Psoas muscle (tissue), 8 donors: Measurements from ENCODE around the gene LCT. TPM values are rescaled to one million over a fixed set of nuclear protein-coding genes. Genes with fewer than 3 reads are reported as not detected.
A peak's percentile ranks its signal among the peaks of the same experiment; 100 is the strongest.
"Not testable (repeated sequence)": the region's sequence is repeated elsewhere in the genome, so short reads cannot be mapped to it uniquely, and the experiment has no call there.

ENCODE experiments used
- ATAC-seq, 4 donors: fragments of 200-7000 bp; cut with Tn5 transposase; one replicate each; pipeline ENCODE4 v1.9.1; 2020; ENCODE audit warnings: moderate library complexity in 3 of 4, mild to moderate bottlenecking in 2 of 4
- DNase-seq, 2 donors: peaks; one replicate each; pipeline ENCODE4 v3.0.0-alpha.2; 2020
- H3K27ac ChIP-seq: fragments of 200-600 bp; one replicate; pipeline ENCODE4 v1.8.0; 2022
- H3K27me3 ChIP-seq, 3 donors: fragments of 200-600 bp in 1 of 3; one replicate each; pipeline versions ENCODE4 v1.6.1 to v1.8.0; 2013 to 2022; ENCODE audit warnings: low read length in 2 of 3, mild to moderate bottlenecking in 2 of 3, moderate library complexity in 1 of 3; ENCODE audit not compliant: insufficient read depth in 3 of 3
- H3K36me3 ChIP-seq, 2 donors: fragments of 200-600 bp in 1 of 2; one replicate each; pipeline versions ENCODE4 v1.6.1 to v1.8.0; 2013 to 2022; ENCODE audit warnings: low read depth in 1 of 2, mild to moderate bottlenecking in 1 of 2, moderate library complexity in 1 of 2; ENCODE audit not compliant: insufficient read depth in 1 of 2
- H3K4me1 ChIP-seq: fragments of 200-600 bp; one replicate; pipeline ENCODE4 v1.8.0; 2022
- H3K4me3 ChIP-seq: fragments of 200-600 bp; one replicate; pipeline ENCODE4 v1.8.0; 2022; ENCODE audit warnings: mild to moderate bottlenecking
- H3K9me3 ChIP-seq: fragments of 200-600 bp; one replicate; pipeline ENCODE4 v1.8.0; 2022
- WGBS, 3 donors: extraction: QIAGEN DNeasy Blood & Tissue Kit; methylation state at CpG; one replicate each; pipeline versions ENCODE4 v1.1.6 to v1.1.7; 2013; 5-methylcytosine and 5-hydroxymethylcytosine counted together
- intact Hi-C, 2 donors: fragments of 100-400 bp; cut with DNase I; formaldehyde crosslinking; loops; one replicate each; pipeline versions ENCODE4 v1.11.0 to v1.14.2; 2022
- polyA plus RNA-seq, 3 donors: library from polyadenylated mRNA; stranded (reverse); fragments of 200-250 nt; gene quantifications; one replicate each; pipeline ENCODE4 v1.2.3, GENCODE V29; 2013
- total RNA-seq, 4 donors: library from RNA; stranded (reverse); fragmentation: NEBNext Ultra II Directional in 2 of 4; extraction: Animal tissue kit (Norgen Biotek cat#: 25700) in 2 of 4; gene quantifications; one replicate each; pipeline versions ENCODE4 v1.2.1 to v1.2.4, GENCODE V29; 2021 to 2023
- TF ChIP-seq, protein P1 (sequence below): fragments of 200-600 bp; IDR thresholded peaks from one replicate; pipeline ENCODE4 v1.8.0; 2022; ENCODE audit warnings: antibody characterized with exemption
- donor health status: healthy with polysubstance abuse.
- donor health status: DM: no; HTN: no; CAD: no; lungs with moderate emphysema.
- donor health status: Bipolar disorder and iron deficiency.
- donor health status: healthy.
- donor health status: DM: yes; HTN: yes; CAD: no.
- donor health status: DM: no; HTN: no; CAD: no.
- donor health status: DM: no; HTN: no; CAD: no.
- donor health status: DM: yes; HTN: yes; CAD: no.

Gene LCT
- total and polyA plus RNA-seq, 7 donors = 0.01 to 0.61 (median 0.03) TPM; not detected in 3

- 41 to 43% (median 43%) methylated on average over 4 of the region's 4 CpGs for WGBS, 3 donors
- Histone ChIP-seq H3K27me3 (no peaks in the 10 kb centered on the region), H3K36me3 (no peaks in the 10 kb centered on the region), H3K9me3 (peaks cover 4% of the 10 kb centered on the region), H3K4me1 (no peaks in the 10 kb centered on the region), H3K4me3 (no peak overlapping the region), H3K27ac (no peak overlapping the region)
- DNase-seq = no peak
- intact Hi-C loops = no loop called here
- TF ChIP-seq, protein P1, sequence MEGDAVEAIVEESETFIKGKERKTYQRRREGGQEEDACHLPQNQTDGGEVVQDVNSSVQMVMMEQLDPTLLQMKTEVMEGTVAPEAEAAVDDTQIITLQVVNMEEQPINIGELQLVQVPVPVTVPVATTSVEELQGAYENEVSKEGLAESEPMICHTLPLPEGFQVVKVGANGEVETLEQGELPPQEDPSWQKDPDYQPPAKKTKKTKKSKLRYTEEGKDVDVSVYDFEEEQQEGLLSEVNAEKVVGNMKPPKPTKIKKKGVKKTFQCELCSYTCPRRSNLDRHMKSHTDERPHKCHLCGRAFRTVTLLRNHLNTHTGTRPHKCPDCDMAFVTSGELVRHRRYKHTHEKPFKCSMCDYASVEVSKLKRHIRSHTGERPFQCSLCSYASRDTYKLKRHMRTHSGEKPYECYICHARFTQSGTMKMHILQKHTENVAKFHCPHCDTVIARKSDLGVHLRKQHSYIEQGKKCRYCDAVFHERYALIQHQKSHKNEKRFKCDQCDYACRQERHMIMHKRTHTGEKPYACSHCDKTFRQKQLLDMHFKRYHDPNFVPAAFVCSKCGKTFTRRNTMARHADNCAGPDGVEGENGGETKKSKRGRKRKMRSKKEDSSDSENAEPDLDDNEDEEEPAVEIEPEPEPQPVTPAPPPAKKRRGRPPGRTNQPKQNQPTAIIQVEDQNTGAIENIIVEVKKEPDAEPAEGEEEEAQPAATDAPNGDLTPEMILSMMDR = no peak
- ATAC-seq = no peak
Observed at GRCh38 chr2:135798762-135799161, 38.2 kb downstream of the LCT start.

- 70 to 79% (median 71%) methylated on average over 4 to 5 of the region's 5 CpGs for WGBS, 3 donors
- TF ChIP-seq, protein P1 = no peak
- DNase-seq (no peak), ATAC-seq (no peak)
- Histone ChIP-seq H3K27ac (no peak overlapping the region), H3K27me3 (no peaks in the 10 kb centered on the region), H3K9me3 (peaks cover 4% of the 10 kb centered on the region), H3K4me1 (no peaks in the 10 kb centered on the region), H3K4me3 (no peak overlapping the region), H3K36me3 (no peaks in the 10 kb centered on the region)
- intact Hi-C loops = no loop called here
Observed at GRCh38 chr2:135798275-135798705, 38.7 kb downstream of the LCT start.

DNA sequence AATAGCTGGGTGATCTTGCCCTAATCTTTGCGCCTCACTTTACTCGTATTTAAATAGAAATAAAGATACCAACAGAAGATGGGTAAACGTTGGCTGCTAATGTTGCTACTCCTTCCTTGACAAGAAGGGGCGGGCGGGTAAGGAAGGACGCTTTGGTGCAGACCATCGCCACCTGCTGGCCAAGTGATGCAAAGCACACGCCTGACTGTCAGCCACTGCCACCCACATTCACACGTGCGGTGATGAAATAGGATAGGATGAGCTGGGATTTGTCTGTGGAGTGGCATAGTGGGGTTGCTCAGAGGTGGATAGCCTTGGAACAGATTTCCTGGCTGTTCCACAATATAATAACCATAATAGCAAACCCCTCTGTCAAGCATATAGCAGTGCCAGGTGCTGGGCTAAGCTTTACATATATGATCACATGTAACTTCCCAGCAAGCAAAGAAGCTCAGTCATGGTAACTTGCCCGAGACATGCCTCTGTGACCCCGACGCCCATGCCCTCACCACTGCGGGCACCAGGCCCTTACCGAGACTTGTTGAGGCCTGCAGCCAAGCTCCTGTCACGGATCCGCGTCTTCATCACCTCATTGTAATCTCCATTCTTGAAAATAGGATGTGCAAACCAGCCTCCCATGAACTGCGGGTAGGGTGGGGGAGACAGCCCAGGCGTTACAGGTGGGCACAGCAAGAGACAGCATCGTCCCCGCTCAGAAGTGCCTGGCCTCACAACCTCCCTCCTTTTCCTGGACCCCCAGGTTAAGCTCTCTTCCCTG is 39.3 kb downstream of the LCT start:
- Histone ChIP-seq H3K36me3 (no peaks in the 10 kb centered on the region), H3K4me1 (no peaks in the 10 kb centered on the region), H3K4me3 (no peak overlapping the region), H3K27me3 (no peaks in the 10 kb centered on the region), H3K27ac (no peak overlapping the region), H3K9me3 (peaks cover 4% of the 10 kb centered on the region)
- 45 to 50% (median 50%) methylated on average over 22 of the region's 22 CpGs for WGBS, 3 donors
- intact Hi-C loops = no loop called here
- ATAC-seq (peak; percentile 71 to 90 (median 86)), DNase-seq (peak; percentile 71 to 82)
- TF ChIP-seq, protein P1 = peak; percentile 75

GRCh38 chr2:135796606-135797005 is 40.4 kb downstream of the LCT start:
- Histone ChIP-seq H3K4me3 (no peak overlapping the region), H3K27me3 (no peaks in the 10 kb centered on the region), H3K4me1 (no peaks in the 10 kb centered on the region), H3K27ac (no peak overlapping the region), H3K9me3 (no peaks in the 10 kb centered on the region), H3K36me3 (no peaks in the 10 kb centered on the region)
- ATAC-seq = no peak
- TF ChIP-seq, protein P1 = no peak
- WGBS, 3 donors = 94 to 97% (median 94%) methylated on average over 8 of the region's 8 CpGs
- intact Hi-C loops = no loop called here
- DNase-seq = no peak

DNA sequence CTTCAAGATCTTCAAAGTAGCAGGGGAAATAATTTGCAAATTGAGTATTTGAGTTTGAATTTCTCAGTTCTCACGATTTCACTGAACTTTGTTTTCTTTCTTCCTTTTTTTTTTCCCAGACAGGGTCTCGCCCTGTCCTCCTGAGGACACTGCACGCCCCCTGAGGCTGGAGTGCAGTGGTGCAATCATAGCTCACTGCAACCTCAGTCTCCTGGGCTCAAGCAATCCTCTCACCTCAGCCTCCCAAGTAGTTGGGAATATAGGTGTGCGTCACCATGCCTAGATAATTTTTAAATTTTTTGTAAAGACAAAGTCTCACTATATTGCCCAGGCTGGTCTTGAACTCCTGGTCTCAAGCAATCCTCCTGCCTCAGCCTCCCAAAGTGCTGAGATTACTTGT is 41.3 kb downstream of the LCT start:
- H3K27ac ChIP-seq, intact Hi-C loops, H3K4me1 ChIP-seq, H3K36me3 ChIP-seq, DNase-seq, H3K9me3 ChIP-seq, H3K4me3 ChIP-seq, ATAC-seq, H3K27me3 ChIP-seq: not testable (repeated sequence)
- WGBS, 3 donors = 81 to 86% (median 86%) methylated on average over 4 of the region's 4 CpGs
